Measurements from ENCODE around the gene IGLL1. TPM values are rescaled to one million over a fixed set of nuclear protein-coding genes. Genes with fewer than 3 reads are reported as not detected.

IGLL1 gene
- total and polyA plus RNA-seq, 2 donors (not counting 3 experiments of a cell fraction or from before 2014, with no cell fraction given): not detected

DNA sequence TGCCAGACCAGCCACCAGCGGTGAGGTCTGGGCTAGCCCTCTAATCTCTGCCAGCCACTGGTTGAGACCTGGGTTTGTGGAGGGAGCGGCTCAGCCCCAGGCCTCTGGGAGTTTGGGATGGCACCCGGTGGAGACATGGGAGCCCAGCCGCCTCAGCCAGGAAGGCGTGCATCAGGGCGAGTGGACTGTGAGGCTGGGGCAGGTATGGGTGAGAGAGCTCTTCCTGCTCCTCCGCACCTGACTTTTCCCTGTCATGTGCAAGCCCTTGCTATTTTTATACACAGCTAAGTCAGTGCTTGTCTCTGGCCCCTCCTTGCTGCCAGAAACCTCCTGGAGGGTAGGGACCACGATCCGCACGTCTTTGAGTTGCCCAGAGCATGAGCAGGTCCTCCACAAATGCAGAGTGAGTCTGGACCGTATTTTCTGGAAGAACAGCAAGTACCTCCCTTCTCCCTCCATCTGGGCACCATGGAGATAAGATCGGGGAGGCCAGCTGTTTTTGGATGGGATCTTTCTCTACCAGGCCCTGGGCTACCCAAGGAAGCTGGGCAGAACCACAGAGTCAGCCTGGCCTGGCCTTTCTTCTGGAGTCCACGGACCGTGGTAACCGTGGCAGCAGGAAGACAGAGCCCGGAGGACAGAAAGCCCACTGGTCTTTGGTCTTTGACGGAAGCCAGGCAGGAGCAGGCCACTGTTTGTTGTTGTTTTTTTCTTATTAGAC lies 53.3 kb downstream of the IGLL1 start:
- Histone ChIP-seq H3K9ac (replicated peaks; ENCODE audit: extremely low read depth, insufficient read depth, low read length) (no peak overlapping the region), H3K4me1 (ENCODE audit: control insufficient read depth, extremely low read depth, insufficient read depth, low read length) (peaks cover 8% of the 10 kb centered on the region), H3K9me1 (replicated peaks; ENCODE audit: control insufficient read depth, extremely low read depth, insufficient read depth, low read length) (no peaks in the 10 kb centered on the region), H3K9me3 (replicated peaks; ENCODE audit: control insufficient read depth, insufficient read depth, low read length) (no peaks in the 10 kb centered on the region), H3K36me3 (ENCODE audit: control insufficient read depth in 2 of 2, extremely low read depth in 1 of 2, insufficient read depth in 2 of 2, low read length in 2 of 2) (no peaks in the 10 kb centered on the region), H3K4me3 (replicated peaks in 1 of 3; ENCODE audit: insufficient read depth in 1 of 3, low read depth in 1 of 3, low read length in 3 of 3) (no peak overlapping the region), H2AFZ (ENCODE audit: low read depth, low read length) (no peak overlapping the region), H3K27ac (ENCODE audit: insufficient read depth, low read depth, low read length) (no peak overlapping the region), H3K27me3 (ENCODE audit: control insufficient read depth in 2 of 2, insufficient read depth in 2 of 2, low read length in 2 of 2) (no peaks in the 10 kb centered on the region), H4K20me1 (replicated peaks; ENCODE audit: control insufficient read depth, extremely low read depth, insufficient read depth, low read length) (no peaks in the 10 kb centered on the region), H3K4me2 (ENCODE audit: insufficient read depth, low read length) (no peak overlapping the region), H3K79me2 (ENCODE audit: control insufficient read depth, insufficient read depth, low read length) (no peaks in the 10 kb centered on the region)
- no TSS peak for BruUV-seq (replicated peaks)
- dilution Hi-C loops (cut with MboI; ENCODE audit: extremely low pct_ligation_motif_present, low sequenced_read_pairs): no loop called here
- DNase-seq (ENCODE audit: low read depth, low spot score): no peak
- FAIRE-seq: no peak
- intact Hi-C loops (cut with micrococcal nuclease): no loop called here
- ChIA-PET POLR2A (no interaction called here), CTCF (interaction anchor here (0.9 to 1.1 kb wide), 2 partner anchors 12 to 141 kb away, joined by 3 read pairs; no protein-coding TSS in a partner anchor)
- TF ChIP-seq EZH2 (IDR thresholded peaks at IDR 0.05; ENCODE audit: borderline replicate concordance, low read depth, low read length, severe bottlenecking): no peak

DNA sequence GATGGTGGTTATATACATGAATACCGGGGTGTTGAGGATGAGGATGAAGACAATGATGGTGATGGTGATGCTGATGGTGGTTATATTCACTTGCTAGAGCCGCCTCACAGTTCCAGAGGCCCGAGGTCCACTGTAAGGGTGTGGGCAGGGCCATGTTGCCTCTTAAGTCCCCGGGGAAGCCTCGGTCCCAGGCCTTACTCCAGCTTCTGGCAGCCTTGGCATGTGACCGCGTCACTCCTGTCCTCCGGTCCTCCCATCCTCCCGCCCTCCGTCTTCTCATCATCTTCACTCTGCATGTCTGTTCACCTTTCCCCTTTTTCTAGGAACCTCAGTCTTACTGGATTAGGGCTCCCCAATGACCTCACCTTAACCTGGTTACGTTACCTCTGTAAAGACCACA lies 54.6 kb downstream of the IGLL1 start:
- Histone ChIP-seq H3K9me3 (replicated peaks; ENCODE audit: control insufficient read depth, insufficient read depth, low read length) (no peaks in the 10 kb centered on the region), H3K27ac (ENCODE audit: insufficient read depth, low read depth, low read length) (no peak overlapping the region), H3K27me3 (ENCODE audit: control insufficient read depth in 2 of 2, insufficient read depth in 2 of 2, low read length in 2 of 2) (no peaks in the 10 kb centered on the region), H3K36me3 (ENCODE audit: control insufficient read depth in 2 of 2, extremely low read depth in 1 of 2, insufficient read depth in 2 of 2, low read length in 2 of 2) (no peaks in the 10 kb centered on the region), H3K9me1 (replicated peaks; ENCODE audit: control insufficient read depth, extremely low read depth, insufficient read depth, low read length) (no peaks in the 10 kb centered on the region), H2AFZ (ENCODE audit: low read depth, low read length) (no peak overlapping the region), H4K20me1 (replicated peaks; ENCODE audit: control insufficient read depth, extremely low read depth, insufficient read depth, low read length) (no peaks in the 10 kb centered on the region), H3K4me1 (ENCODE audit: control insufficient read depth, extremely low read depth, insufficient read depth, low read length) (peaks cover 19% of the 10 kb centered on the region), H3K4me2 (ENCODE audit: insufficient read depth, low read length) (no peak overlapping the region), H3K4me3 (replicated peaks in 1 of 3; ENCODE audit: insufficient read depth in 1 of 3, low read depth in 1 of 3, low read length in 3 of 3) (no peak overlapping the region), H3K9ac (replicated peaks; ENCODE audit: extremely low read depth, insufficient read depth, low read length) (no peak overlapping the region), H3K79me2 (ENCODE audit: control insufficient read depth, insufficient read depth, low read length) (no peaks in the 10 kb centered on the region)
- BruUV-seq (replicated peaks): no TSS peak
- FAIRE-seq: no peak
- intact Hi-C loops (cut with micrococcal nuclease): no loop called here
- DNase-seq (ENCODE audit: low read depth, low spot score): no peak
- POLR2A ChIA-PET: no interaction called here
- CTCF ChIA-PET: no interaction called here
- no peak for TF ChIP-seq POLR2A (IDR thresholded peaks at IDR 0.05; ENCODE audit: low read depth, low read length)
- no peak for TF ChIP-seq FOS (IDR thresholded peaks at IDR 0.05; ENCODE audit: borderline replicate concordance, insufficient read depth, low read length)
- no peak for TF ChIP-seq POLR2AphosphoS5 (IDR thresholded peaks at IDR 0.05; ENCODE audit: insufficient read depth, low read depth, low read length)
- TF ChIP-seq EZH2 (IDR thresholded peaks at IDR 0.05; ENCODE audit: borderline replicate concordance, low read depth, low read length, severe bottlenecking): no peak
- TF ChIP-seq, protein P1, sequence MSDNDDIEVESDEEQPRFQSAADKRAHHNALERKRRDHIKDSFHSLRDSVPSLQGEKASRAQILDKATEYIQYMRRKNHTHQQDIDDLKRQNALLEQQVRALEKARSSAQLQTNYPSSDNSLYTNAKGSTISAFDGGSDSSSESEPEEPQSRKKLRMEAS (IDR thresholded peaks at IDR 0.05; ENCODE audit: insufficient read depth, insufficient read length): no peak
- no peak for TF ChIP-seq JUN (IDR thresholded peaks at IDR 0.05; ENCODE audit: borderline replicate concordance, insufficient read depth, insufficient read length, low read depth)
- TF ChIP-seq GATA2 (IDR thresholded peaks at IDR 0.05; ENCODE audit: insufficient read depth, insufficient read length, low read depth, low read length): no peak
- TF ChIP-seq, protein P2, sequence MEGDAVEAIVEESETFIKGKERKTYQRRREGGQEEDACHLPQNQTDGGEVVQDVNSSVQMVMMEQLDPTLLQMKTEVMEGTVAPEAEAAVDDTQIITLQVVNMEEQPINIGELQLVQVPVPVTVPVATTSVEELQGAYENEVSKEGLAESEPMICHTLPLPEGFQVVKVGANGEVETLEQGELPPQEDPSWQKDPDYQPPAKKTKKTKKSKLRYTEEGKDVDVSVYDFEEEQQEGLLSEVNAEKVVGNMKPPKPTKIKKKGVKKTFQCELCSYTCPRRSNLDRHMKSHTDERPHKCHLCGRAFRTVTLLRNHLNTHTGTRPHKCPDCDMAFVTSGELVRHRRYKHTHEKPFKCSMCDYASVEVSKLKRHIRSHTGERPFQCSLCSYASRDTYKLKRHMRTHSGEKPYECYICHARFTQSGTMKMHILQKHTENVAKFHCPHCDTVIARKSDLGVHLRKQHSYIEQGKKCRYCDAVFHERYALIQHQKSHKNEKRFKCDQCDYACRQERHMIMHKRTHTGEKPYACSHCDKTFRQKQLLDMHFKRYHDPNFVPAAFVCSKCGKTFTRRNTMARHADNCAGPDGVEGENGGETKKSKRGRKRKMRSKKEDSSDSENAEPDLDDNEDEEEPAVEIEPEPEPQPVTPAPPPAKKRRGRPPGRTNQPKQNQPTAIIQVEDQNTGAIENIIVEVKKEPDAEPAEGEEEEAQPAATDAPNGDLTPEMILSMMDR (IDR thresholded peaks at IDR 0.05; ENCODE audit: extremely low read depth in 1 of 2, insufficient read depth in 1 of 2, low read depth in 1 of 2, low read length in 2 of 2): no peak
- TF ChIP-seq MYC (IDR thresholded peaks at IDR 0.05; ENCODE audit: low read depth, low read length): no peak
- dilution Hi-C loops (cut with MboI; ENCODE audit: extremely low pct_ligation_motif_present, low sequenced_read_pairs): no loop called here
